LoVo (cell line): ENCODE measurements around the gene LYRM9.
"Not testable (repeated sequence)": the region's sequence is repeated elsewhere in the genome, so short reads cannot be mapped to it uniquely, and the experiment has no call there.

Experiments used
- DNase-seq: peaks from one replicate; pipeline ENCODE4 v3.0.0-alpha.2; 2016; ENCODE audit warnings: low spot score

Gene LYRM9

GRCh38 chr17:27906226-27906580, 13.0 kb upstream of the LYRM9 start:
- DNase-seq = no peak

- DNase-seq = no peak
These were observed 12.5 kb upstream of the LYRM9 start for GRCh38 chr17:27905447-27906225.

- no peak for DNase-seq
These were observed 11.6 kb upstream of the LYRM9 start for GRCh38 chr17:27904534-27905446.

- DNase-seq = no peak
These were observed 10.9 kb upstream of the LYRM9 start for GRCh38 chr17:27904114-27904513.

- no peak for DNase-seq
These were observed 6.4 kb upstream of the LYRM9 start for GRCh38 chr17:27899525-27899924.

- DNase-seq = no peak
These were observed 4.9 kb upstream of the LYRM9 start for GRCh38 chr17:27898096-27898495.

GRCh38 chr17:27896701-27897100, 3.5 kb upstream of the LYRM9 start:
- DNase-seq = no peak

GRCh38 chr17:27895940-27896535, 2.9 kb upstream of the LYRM9 start:
- DNase-seq = no peak

- DNase-seq = no peak
These were observed 2.1 kb upstream of the LYRM9 start for GRCh38 chr17:27895123-27895895.

GRCh38 chr17:27893841-27894503, 807 bp upstream of the LYRM9 start:
- no peak for DNase-seq

- DNase-seq = no peak
These were observed 661 bp downstream of the LYRM9 start for GRCh38 chr17:27892542-27892865.

- no peak for DNase-seq
These were observed 1.3 kb downstream of the LYRM9 start for GRCh38 chr17:27891841-27892240.

- DNase-seq = no peak
These were observed 3.4 kb downstream of the LYRM9 start for GRCh38 chr17:27889711-27890251.

- peak; percentile 21 for DNase-seq
These were observed 4.2 kb downstream of the LYRM9 start for GRCh38 chr17:27888945-27889344.

- DNase-seq = no peak
These were observed 5.1 kb downstream of the LYRM9 start for GRCh38 chr17:27888067-27888466.

- not testable (repeated sequence) for DNase-seq
These were observed 6.7 kb downstream of the LYRM9 start for GRCh38 chr17:27886348-27886906.

GRCh38 chr17:27882162-27882840, 10.9 kb downstream of the LYRM9 start:
- no peak for DNase-seq

- peak; percentile 70 for DNase-seq
These were observed 13.1 kb downstream of the LYRM9 start for GRCh38 chr17:27879987-27880608.

- DNase-seq = no peak
These were observed 14.2 kb downstream of the LYRM9 start for GRCh38 chr17:27878776-27879562.
